Endothelial cell (in vitro differentiated cells): Measurements from ENCODE around the gene MPL. TPM values are rescaled to one million over a fixed set of nuclear protein-coding genes. Genes with fewer than 3 reads are reported as not detected.
A peak's percentile ranks its signal among the peaks of the same experiment; 100 is the strongest.

Experiments used
- DNase-seq: peaks from one replicate; pipeline ENCODE4 v3.0.0; 2021; ENCODE audit warnings: low spot score
- H3K27ac Mint-ChIP-seq: one replicate; pipeline ENCODE4 v1.8.0; 2021; ENCODE audit warnings: mixed read lengths, inconsistent platforms; ENCODE audit not compliant: unreplicated experiment
- H3K27me3 Mint-ChIP-seq: one replicate; pipeline ENCODE4 v1.8.0; 2021; ENCODE audit warnings: mild to moderate bottlenecking, moderate library complexity, mixed read lengths, inconsistent platforms; ENCODE audit not compliant: unreplicated experiment
- H3K36me3 Mint-ChIP-seq: one replicate; pipeline ENCODE4 v1.8.0; 2021; ENCODE audit warnings: mild to moderate bottlenecking, low read depth, mixed read lengths, inconsistent platforms; ENCODE audit not compliant: unreplicated experiment
- H3K4me1 Mint-ChIP-seq: one replicate; pipeline ENCODE4 v1.8.0; 2021; ENCODE audit warnings: mild to moderate bottlenecking, mixed read lengths, inconsistent platforms; ENCODE audit not compliant: unreplicated experiment
- H3K4me3 Mint-ChIP-seq: one replicate; pipeline ENCODE4 v1.8.0; 2021; ENCODE audit warnings: mild to moderate bottlenecking, mixed read lengths, inconsistent platforms; ENCODE audit not compliant: unreplicated experiment
- H3K9me3 Mint-ChIP-seq: one replicate; pipeline ENCODE4 v1.8.0; 2021; ENCODE audit warnings: mixed read lengths, inconsistent platforms; ENCODE audit not compliant: unreplicated experiment
- CTCF ChIP-seq: fragments of 200-600 bp; sonication (generic); IDR thresholded peaks from one replicate; pipeline ENCODE4 v1.5.0; 2021; ENCODE audit warnings: antibody characterized with exemption; ENCODE audit not compliant: unreplicated experiment
- total RNA-seq: library from RNA; stranded (reverse); fragmentation: NEBNext Ultra II Directional; extraction: Animal tissue kit (Norgen Biotek cat#: 25700); gene quantifications from one replicate; pipeline ENCODE4 v1.2.1, GENCODE V29; 2021; ENCODE audit not compliant: unreplicated experiment

MPL gene
- total RNA-seq, 1 donor from 2014 or later: 6.2 TPM

- H3K27ac Mint-ChIP-seq: peak overlapping the region; percentile 82
- no peak for TF ChIP-seq CTCF
- H3K4me3 Mint-ChIP-seq: peak overlapping the region; percentile 70
- peaks cover 80% of the 10 kb centered on the region for H3K36me3 Mint-ChIP-seq
- H3K9me3 Mint-ChIP-seq: no peaks in the 10 kb centered on the region
- peaks cover 75% of the 10 kb centered on the region for H3K4me1 Mint-ChIP-seq
- peaks cover 25% of the 10 kb centered on the region for H3K27me3 Mint-ChIP-seq
- DNase-seq: no peak
Observed at GRCh38 chr1:43305926-43306687, 31.5 kb upstream of the MPL start.

GRCh38 chr1:43306688-43307457, 30.7 kb upstream of the MPL start:
- H3K9me3 Mint-ChIP-seq: no peaks in the 10 kb centered on the region
- no peak for TF ChIP-seq CTCF
- peak overlapping the region; percentile 70 for H3K4me3 Mint-ChIP-seq
- H3K36me3 Mint-ChIP-seq: peaks cover 86% of the 10 kb centered on the region
- H3K4me1 Mint-ChIP-seq: peaks cover 72% of the 10 kb centered on the region
- peaks cover 23% of the 10 kb centered on the region for H3K27me3 Mint-ChIP-seq
- H3K27ac Mint-ChIP-seq: peak overlapping the region; percentile 82
- DNase-seq: no peak

- Mint-ChIP-seq H3K9me3 (no peaks in the 10 kb centered on the region), H3K27me3 (peaks cover 23% of the 10 kb centered on the region), H3K36me3 (peaks cover 83% of the 10 kb centered on the region), H3K4me1 (peaks cover 65% of the 10 kb centered on the region), H3K27ac (no peak overlapping the region), H3K4me3 (peak overlapping the region; percentile 50)
- no peak for DNase-seq
- no peak for TF ChIP-seq CTCF
Observed at GRCh38 chr1:43307458-43308158, 30.0 kb upstream of the MPL start.

GRCh38 chr1:43308635-43309404, 28.8 kb upstream of the MPL start:
- TF ChIP-seq CTCF: no peak
- peaks cover 53% of the 10 kb centered on the region for H3K4me1 Mint-ChIP-seq
- H3K27ac Mint-ChIP-seq: no peak overlapping the region
- H3K36me3 Mint-ChIP-seq: peaks cover 82% of the 10 kb centered on the region
- H3K27me3 Mint-ChIP-seq: peaks cover 24% of the 10 kb centered on the region
- no peaks in the 10 kb centered on the region for H3K9me3 Mint-ChIP-seq
- peak overlapping the region; percentile 73 for H3K4me3 Mint-ChIP-seq
- no peak for DNase-seq
